Measurements from ENCODE around the gene EIF3K. TPM values are rescaled to one million over a fixed set of nuclear protein-coding genes. Genes with fewer than 3 reads are reported as not detected.

The EIF3K gene
- polyA plus RNA-seq, 1 donor (not counting 4 experiments of a cell fraction or from before 2014, with no cell fraction given), result 240 TPM

- peak overlapping the region; percentile 8 for H3K27ac ChIP-seq (ENCODE audit: control insufficient read depth, insufficient read depth, low read length)
- no peak overlapping the region for H3K4me3 ChIP-seq (ENCODE audit: control insufficient read depth in 2 of 3, extremely low read depth in 1 of 3, insufficient read depth in 2 of 3, low read depth in 1 of 3, low read length in 3 of 3)
- peaks cover 2% of the 10 kb centered on the region for H3K9me1 ChIP-seq (ENCODE audit: control insufficient read depth, extremely low read depth, insufficient read depth, low read length)
- no peak overlapping the region for H2AFZ ChIP-seq (ENCODE audit: control insufficient read depth, low read length)
- no peak for DNase-seq (ENCODE audit: low read depth, low spot score)
- FAIRE-seq, result no peak
- H3K27me3 ChIP-seq (ENCODE audit: control insufficient read depth, extremely low read depth, insufficient read depth, low read length), result no peaks in the 10 kb centered on the region
- H3K36me3 ChIP-seq (ENCODE audit: control insufficient read depth in 2 of 2, extremely low read depth in 1 of 2, insufficient read depth in 2 of 2, low read length in 2 of 2), result peaks cover 27 to 34% of the 10 kb centered on the region in 2 experiments
- peaks cover 63% of the 10 kb centered on the region for H3K4me1 ChIP-seq (ENCODE audit: control insufficient read depth, extremely low read depth, insufficient read depth, low read length)
- H3K9me3 ChIP-seq (ENCODE audit: control insufficient read depth, low read depth, low read length), result no peaks in the 10 kb centered on the region
- dilution Hi-C loops (cut with MboI; ENCODE audit: extremely low pct_ligation_motif_present, low sequenced_read_pairs), result no loop called here
- H3K9ac ChIP-seq (ENCODE audit: control insufficient read depth, extremely low read depth, insufficient read depth, low read length), result no peak overlapping the region
- H4K20me1 ChIP-seq (ENCODE audit: control insufficient read depth, extremely low read depth, insufficient read depth, low read length), result no peaks in the 10 kb centered on the region
- peaks cover 87% of the 10 kb centered on the region for H3K79me2 ChIP-seq (ENCODE audit: control insufficient read depth, insufficient read depth, low read length)
- no peak overlapping the region for H3K4me2 ChIP-seq (ENCODE audit: control insufficient read depth, extremely low read depth, insufficient read depth, low read depth, low read length)
- TF ChIP-seq, protein P1, sequence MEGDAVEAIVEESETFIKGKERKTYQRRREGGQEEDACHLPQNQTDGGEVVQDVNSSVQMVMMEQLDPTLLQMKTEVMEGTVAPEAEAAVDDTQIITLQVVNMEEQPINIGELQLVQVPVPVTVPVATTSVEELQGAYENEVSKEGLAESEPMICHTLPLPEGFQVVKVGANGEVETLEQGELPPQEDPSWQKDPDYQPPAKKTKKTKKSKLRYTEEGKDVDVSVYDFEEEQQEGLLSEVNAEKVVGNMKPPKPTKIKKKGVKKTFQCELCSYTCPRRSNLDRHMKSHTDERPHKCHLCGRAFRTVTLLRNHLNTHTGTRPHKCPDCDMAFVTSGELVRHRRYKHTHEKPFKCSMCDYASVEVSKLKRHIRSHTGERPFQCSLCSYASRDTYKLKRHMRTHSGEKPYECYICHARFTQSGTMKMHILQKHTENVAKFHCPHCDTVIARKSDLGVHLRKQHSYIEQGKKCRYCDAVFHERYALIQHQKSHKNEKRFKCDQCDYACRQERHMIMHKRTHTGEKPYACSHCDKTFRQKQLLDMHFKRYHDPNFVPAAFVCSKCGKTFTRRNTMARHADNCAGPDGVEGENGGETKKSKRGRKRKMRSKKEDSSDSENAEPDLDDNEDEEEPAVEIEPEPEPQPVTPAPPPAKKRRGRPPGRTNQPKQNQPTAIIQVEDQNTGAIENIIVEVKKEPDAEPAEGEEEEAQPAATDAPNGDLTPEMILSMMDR (optimal IDR thresholded peaks at IDR 0.05 in 1 of 3, IDR thresholded peaks at IDR 0.05 in 1 of 3, conservative IDR thresholded peaks at IDR 0.05 in 1 of 3; ENCODE audit: extremely low read depth in 1 of 3, insufficient read depth in 2 of 3, low read length in 3 of 3), result no peak
- no peak for TF ChIP-seq EZH2 (IDR thresholded peaks at IDR 0.05; ENCODE audit: low read length)
Observed at GRCh38 chr19:38678891-38679494, 60.0 kb downstream of the EIF3K start.

DNA sequence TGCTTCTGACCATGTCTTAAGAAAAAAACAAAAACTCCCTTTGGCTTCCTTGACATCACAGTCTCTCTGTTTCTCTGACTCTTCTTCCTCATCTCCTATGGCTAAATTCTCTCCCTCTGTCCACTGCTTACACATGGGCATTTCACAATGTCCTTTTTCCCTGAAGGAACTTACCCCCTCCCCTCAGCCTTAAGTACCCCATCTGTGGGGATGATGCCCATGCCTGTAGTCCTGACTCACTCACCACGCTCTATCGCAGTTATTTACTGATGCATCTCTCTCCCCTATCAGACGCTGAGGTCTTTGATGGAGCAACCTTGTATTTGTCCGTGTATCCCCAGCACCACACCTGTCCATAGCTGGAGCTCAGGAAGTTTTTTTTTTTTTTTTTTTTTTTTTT lies 60.9 kb downstream of the EIF3K start:
- H3K9ac ChIP-seq (ENCODE audit: control insufficient read depth, extremely low read depth, insufficient read depth, low read length), result no peak overlapping the region
- no peak for FAIRE-seq
- peaks cover 2% of the 10 kb centered on the region for H3K9me1 ChIP-seq (ENCODE audit: control insufficient read depth, extremely low read depth, insufficient read depth, low read length)
- no peak overlapping the region for H2AFZ ChIP-seq (ENCODE audit: control insufficient read depth, low read length)
- no peaks in the 10 kb centered on the region for H3K9me3 ChIP-seq (ENCODE audit: control insufficient read depth, low read depth, low read length)
- H3K27ac ChIP-seq (ENCODE audit: control insufficient read depth, insufficient read depth, low read length), result peak overlapping the region; percentile 8
- no peaks in the 10 kb centered on the region for H3K27me3 ChIP-seq (ENCODE audit: control insufficient read depth, extremely low read depth, insufficient read depth, low read length)
- H4K20me1 ChIP-seq (ENCODE audit: control insufficient read depth, extremely low read depth, insufficient read depth, low read length), result no peaks in the 10 kb centered on the region
- no peak overlapping the region for H3K4me3 ChIP-seq (ENCODE audit: control insufficient read depth in 2 of 3, extremely low read depth in 1 of 3, insufficient read depth in 2 of 3, low read depth in 1 of 3, low read length in 3 of 3)
- H3K4me1 ChIP-seq (ENCODE audit: control insufficient read depth, extremely low read depth, insufficient read depth, low read length), result peaks cover 63% of the 10 kb centered on the region
- no peak for TF ChIP-seq EZH2 (IDR thresholded peaks at IDR 0.05; ENCODE audit: low read length)
- TF ChIP-seq, protein P1 (optimal IDR thresholded peaks at IDR 0.05 in 1 of 3, IDR thresholded peaks at IDR 0.05 in 1 of 3, conservative IDR thresholded peaks at IDR 0.05 in 1 of 3; ENCODE audit: extremely low read depth in 1 of 3, insufficient read depth in 2 of 3, low read length in 3 of 3), result no peak
- no peak overlapping the region for H3K4me2 ChIP-seq (ENCODE audit: control insufficient read depth, extremely low read depth, insufficient read depth, low read depth, low read length)
- dilution Hi-C loops (cut with MboI; ENCODE audit: extremely low pct_ligation_motif_present, low sequenced_read_pairs), result no loop called here
- peaks cover 27 to 34% of the 10 kb centered on the region in 2 experiments for H3K36me3 ChIP-seq (ENCODE audit: control insufficient read depth in 2 of 2, extremely low read depth in 1 of 2, insufficient read depth in 2 of 2, low read length in 2 of 2)
- peaks cover 82% of the 10 kb centered on the region for H3K79me2 ChIP-seq (ENCODE audit: control insufficient read depth, insufficient read depth, low read length)
- no peak for DNase-seq (ENCODE audit: low read depth, low spot score)
